ENCODE data around the gene PPP1R9A.

DNA sequence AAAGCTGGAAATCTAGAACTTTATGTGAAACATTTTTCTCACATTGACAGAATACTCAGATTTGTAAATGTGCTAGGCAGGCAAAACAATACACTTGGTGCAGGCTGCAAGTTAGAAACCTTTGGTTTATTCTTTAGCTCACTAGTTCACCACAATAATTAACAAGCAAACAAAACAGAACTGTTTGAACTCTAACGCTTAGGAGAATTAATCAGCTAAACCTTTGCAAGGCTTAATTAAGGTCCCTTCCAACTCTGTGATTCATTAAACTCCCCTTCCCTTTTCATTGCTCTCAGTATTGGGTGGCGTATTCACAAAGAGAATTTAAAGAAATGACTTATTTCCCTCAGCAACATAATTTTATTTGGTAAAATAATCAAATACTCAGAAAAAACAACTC is 317.9 kb downstream of the PPP1R9A start:
- TF ChIP-seq, protein P1, sequence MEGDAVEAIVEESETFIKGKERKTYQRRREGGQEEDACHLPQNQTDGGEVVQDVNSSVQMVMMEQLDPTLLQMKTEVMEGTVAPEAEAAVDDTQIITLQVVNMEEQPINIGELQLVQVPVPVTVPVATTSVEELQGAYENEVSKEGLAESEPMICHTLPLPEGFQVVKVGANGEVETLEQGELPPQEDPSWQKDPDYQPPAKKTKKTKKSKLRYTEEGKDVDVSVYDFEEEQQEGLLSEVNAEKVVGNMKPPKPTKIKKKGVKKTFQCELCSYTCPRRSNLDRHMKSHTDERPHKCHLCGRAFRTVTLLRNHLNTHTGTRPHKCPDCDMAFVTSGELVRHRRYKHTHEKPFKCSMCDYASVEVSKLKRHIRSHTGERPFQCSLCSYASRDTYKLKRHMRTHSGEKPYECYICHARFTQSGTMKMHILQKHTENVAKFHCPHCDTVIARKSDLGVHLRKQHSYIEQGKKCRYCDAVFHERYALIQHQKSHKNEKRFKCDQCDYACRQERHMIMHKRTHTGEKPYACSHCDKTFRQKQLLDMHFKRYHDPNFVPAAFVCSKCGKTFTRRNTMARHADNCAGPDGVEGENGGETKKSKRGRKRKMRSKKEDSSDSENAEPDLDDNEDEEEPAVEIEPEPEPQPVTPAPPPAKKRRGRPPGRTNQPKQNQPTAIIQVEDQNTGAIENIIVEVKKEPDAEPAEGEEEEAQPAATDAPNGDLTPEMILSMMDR (conservative IDR thresholded peaks at IDR 0.05; ENCODE audit: low read length): no peak
- no peak for TF ChIP-seq EZH2phosphoT487 (IDR thresholded peaks at IDR 0.05; ENCODE audit: borderline replicate concordance)
